Forelimb muscle (tissue), 1 donor: ENCODE results near the gene RAB3GAP1. TPM values are rescaled to one million over a fixed set of nuclear protein-coding genes. Genes with fewer than 3 reads are reported as not detected.

ENCODE experiments used
- DNase-seq: peaks from one replicate; pipeline ENCODE4 v3.0.0-alpha.2; 2013; ENCODE audit warnings: low read depth
- polyA plus RNA-seq: library from polyadenylated mRNA; unstranded; fragments of 120-200 nt; gene quantifications from one replicate; pipeline ENCODE4 v1.2.1, GENCODE V29; 2013; ENCODE audit not compliant: insufficient read length

RAB3GAP1 gene
- polyA plus RNA-seq, 1 donor: 34.3 TPM

DNA sequence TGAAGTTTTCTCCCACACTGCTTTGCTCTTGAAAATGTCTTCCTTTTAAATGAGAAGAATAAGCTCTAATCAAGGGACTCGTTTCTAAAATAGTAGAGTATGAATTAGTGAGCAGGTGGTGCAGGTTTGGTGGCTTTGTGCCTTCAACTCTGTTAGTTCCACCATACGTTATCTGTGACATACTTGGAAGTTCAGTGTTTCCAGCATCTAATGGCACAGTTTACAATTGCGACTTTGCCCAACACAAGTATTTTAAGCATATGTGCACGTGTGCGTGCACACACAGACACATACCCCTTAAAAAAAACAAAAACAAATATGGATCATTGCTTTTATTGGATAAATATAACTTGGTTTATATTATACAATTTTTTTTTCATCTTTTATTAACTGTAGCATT, 111.8 kb downstream of the RAB3GAP1 start:
- DNase-seq: no peak

- DNase-seq: no peak
These were observed 112.3 kb downstream of the RAB3GAP1 start for GRCh38 chr2:135164431-135164830.

- no peak for DNase-seq
These were observed 115.2 kb downstream of the RAB3GAP1 start for GRCh38 chr2:135167273-135167672.

- no peak for DNase-seq
These were observed 116.2 kb downstream of the RAB3GAP1 start for GRCh38 chr2:135168204-135168856.

DNA sequence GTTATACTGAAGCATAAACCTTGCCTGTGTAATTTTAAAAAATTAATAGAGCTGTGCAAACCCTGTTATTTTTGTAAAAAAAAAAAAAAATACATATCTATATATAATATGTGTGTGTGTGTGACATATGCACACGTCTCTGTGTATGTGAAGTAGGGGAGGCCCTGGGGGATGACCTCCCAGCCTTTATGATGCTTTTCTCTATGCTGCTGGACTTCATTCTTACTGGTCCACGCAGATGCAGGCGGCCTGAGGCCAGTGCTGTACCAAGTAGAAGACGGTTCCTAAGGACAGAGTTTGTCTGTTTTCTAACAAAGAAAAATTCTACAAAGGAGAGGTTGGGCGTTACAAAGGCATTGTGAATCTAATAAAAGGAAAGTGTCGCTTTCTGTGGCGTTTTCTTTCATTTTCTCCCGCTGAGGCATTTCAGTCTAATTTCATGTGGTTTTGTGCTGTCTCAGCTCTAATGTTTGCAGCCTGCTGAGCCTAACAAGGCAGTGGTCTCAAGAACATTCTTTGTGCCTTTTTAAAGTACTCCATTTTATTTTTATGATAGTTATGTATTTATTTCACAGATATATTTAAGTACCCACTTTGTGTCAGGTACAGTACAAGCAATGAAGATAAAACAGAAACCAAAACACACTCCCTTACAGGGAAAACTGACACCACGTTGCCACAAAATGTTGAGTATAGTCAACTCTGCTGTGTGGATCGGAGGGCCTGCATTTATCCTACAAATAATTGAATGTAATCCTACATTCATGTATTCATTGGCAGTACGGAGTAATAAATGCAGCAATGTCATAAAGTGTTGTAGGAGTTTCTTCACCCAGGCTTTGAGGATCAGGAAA, 118.0 kb downstream of the RAB3GAP1 start:
- no peak for DNase-seq

GRCh38 chr2:135174049-135174809, 122.1 kb downstream of the RAB3GAP1 start:
- no peak for DNase-seq

DNA sequence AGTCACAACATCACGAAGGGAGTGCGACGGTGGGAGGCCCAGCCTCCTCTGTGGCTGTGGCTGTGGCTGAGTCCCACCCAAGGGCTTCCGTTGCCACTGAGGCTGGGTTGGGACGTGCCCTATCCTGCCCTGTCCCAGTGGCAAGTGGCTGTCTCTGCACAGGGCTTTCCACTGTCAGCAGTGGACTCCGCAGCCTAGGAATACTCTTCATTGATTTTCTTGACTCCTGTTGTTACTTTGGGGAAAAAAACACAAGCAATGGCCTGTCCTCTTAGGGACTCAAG, 122.7 kb downstream of the RAB3GAP1 start:
- DNase-seq: no peak

GRCh38 chr2:135175177-135175576, 123.1 kb downstream of the RAB3GAP1 start:
- DNase-seq: no peak

DNA sequence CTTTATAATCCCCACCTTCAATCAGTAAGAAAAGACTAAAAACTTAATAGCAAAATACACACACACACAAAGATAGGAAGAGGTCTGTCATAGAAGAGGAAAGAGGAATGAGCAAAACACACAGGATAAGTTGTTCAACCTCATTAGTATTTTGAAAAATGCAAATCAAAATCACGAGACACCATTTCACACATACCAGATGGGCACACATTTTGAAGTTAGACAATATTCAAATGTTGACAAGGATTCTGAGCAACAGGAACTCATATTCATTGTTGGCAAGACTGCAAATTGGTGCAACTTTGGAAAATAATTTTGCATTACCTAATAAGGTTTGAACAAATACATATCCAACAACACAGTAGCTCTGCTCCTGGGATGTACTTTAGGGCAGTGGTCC, 127.6 kb downstream of the RAB3GAP1 start:
- DNase-seq: no peak

DNA sequence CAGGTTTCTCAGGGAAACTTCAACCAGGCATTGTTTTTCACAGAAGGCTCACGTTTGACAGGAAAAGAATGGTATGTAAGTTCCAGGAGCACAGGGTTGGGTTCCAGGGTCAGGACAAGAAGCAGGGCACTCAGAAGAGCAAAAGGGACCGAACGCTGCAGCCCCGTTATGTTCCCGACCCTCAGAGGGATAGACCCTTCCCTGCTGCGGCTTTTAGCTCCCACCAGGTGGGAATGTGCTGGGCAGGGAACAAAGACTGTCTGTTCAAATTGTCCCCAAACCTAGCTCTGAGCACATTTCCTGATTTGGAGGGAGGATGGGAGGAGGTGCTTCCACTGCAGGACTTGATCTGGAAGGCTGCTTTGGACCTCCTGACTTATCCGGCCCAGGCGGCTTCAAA, 130.1 kb downstream of the RAB3GAP1 start:
- DNase-seq: no peak

DNA sequence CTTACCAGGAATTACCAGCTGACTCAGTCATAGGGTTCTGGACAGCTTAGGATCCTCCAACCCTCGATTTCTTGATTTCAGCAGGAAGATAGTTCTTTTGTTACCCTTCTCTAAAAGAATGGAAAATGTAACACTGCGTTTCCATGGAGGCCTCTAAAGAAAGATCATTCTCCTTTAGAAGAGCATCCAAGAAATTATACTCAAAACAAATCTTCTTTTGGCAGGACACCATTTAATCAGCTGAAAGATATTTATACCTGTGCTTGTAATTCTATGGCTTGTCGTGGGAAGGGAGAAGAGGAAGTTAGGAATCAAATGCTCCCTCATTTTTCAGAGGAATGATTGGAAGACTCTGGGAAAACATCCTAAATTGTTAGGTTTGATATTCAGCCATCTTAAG, 130.5 kb downstream of the RAB3GAP1 start:
- DNase-seq: no peak

GRCh38 chr2:135183822-135184221, 131.7 kb downstream of the RAB3GAP1 start:
- DNase-seq: no peak

- DNase-seq: no peak
These were observed 134.0 kb downstream of the RAB3GAP1 start for GRCh38 chr2:135186054-135186453.

DNA sequence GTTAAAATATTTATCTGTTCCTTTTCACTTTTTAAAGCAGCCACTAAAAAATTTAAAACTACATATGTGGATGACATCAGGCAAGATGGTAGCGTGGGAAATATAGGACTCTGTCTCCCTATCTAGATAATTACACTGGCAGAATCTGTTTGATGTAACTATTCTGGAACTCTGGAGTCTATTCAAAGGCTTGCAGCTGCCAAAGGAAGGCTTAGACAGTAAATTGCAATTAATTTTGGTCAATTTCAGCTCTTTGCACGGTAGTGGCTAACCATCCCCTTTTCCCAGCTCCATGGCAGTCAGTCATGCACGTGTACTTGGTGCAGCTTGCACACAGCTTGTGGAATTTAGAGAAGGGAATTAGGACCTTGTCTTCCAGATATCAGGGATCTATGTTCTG, 135.2 kb downstream of the RAB3GAP1 start:
- no peak for DNase-seq

- no peak for DNase-seq
These were observed 137.1 kb downstream of the RAB3GAP1 start for GRCh38 chr2:135189148-135189547.

- no peak for DNase-seq
These were observed 138.7 kb downstream of the RAB3GAP1 start for GRCh38 chr2:135190799-135191198.

DNA sequence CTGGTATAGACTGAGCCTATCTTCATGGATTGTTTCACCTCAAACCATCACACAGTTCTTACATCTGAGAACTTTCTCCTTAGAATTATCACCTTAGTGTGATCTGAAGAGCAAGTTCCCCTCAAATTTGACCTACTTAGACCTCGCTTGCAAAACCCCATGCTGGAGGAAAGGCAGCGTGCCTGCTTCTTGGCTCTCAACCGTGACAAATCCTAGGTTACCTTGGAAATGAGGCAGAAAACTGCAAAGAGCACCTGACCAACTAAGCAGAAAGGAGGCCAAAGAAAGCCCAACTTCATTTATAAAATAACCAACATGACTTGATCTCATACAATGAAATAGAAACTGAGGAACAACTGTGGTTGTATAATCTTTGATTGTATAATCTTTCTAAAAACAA, 146.4 kb downstream of the RAB3GAP1 start:
- no peak for DNase-seq

DNA sequence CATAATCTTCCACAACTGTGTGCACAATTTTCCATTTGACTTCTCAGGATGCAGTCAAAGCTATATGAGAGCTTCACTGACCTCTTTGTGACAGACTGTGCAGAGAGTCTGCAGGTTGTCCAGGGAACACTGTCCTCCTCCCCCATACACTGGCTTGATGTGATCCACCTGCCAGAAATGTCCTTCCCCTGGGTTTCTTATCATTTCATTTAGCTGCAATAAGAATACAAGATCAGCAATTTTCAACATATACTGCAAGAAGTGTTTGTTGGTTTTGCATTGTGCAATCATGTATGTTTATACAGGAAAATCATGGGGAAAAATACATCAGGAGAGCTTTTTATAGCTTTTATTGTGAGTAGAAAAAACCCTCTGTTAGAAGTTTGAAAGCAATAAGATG, 150.7 kb downstream of the RAB3GAP1 start:
- no peak for DNase-seq

GRCh38 chr2:135203944-135204343, 151.9 kb downstream of the RAB3GAP1 start:
- no peak for DNase-seq

- DNase-seq: no peak
These were observed 155.9 kb downstream of the RAB3GAP1 start for GRCh38 chr2:135208016-135208415.

DNA sequence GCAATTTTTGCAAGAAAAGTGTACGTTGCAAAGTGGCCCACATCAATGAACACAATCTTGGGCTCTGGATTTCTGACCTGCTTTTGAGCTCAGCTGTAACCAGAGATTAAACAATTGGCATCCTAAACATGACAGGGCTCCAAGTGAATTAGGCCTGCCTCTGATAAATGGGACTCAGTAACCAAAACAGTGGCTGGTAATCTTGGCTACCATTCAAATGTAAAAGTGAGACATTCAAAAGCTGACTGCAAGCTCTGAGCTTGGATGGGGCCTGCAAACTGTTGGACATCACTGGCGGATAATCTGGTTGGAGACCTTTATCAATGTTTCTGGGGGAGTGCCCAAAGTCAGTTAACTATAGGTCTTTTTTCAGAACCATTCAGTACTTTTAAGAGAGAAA, 160.7 kb downstream of the RAB3GAP1 start:
- no peak for DNase-seq

- no peak for DNase-seq
These were observed 166.3 kb downstream of the RAB3GAP1 start for GRCh38 chr2:135218426-135218825.

GRCh38 chr2:135219226-135219625, 167.1 kb downstream of the RAB3GAP1 start:
- DNase-seq: no peak
